GM18511 (cell line): ENCODE data around the gene NGF.
"Not testable (repeated sequence)": the region's sequence is repeated elsewhere in the genome, so short reads cannot be mapped to it uniquely, and the experiment has no call there.

ENCODE experiments used
- ATAC-seq: cut with Tn5 transposase; IDR thresholded peaks from one replicate; pipeline ENCODE4 v1.9.1; 2021; ENCODE audit warnings: mild to moderate bottlenecking, moderate library complexity; ENCODE audit not compliant: unreplicated experiment

Gene NGF

GRCh38 chr1:115310581-115311473 is 27.2 kb downstream of the NGF start:
- ATAC-seq = no peak

GRCh38 chr1:115309504-115309903 is 28.5 kb downstream of the NGF start:
- ATAC-seq = not testable (repeated sequence)

GRCh38 chr1:115308969-115309368 is 29.1 kb downstream of the NGF start:
- ATAC-seq = no peak

- ATAC-seq = no peak
These were observed 30.4 kb downstream of the NGF start for GRCh38 chr1:115307661-115308060.

- no peak for ATAC-seq
These were observed 31.9 kb downstream of the NGF start for GRCh38 chr1:115306146-115306545.

GRCh38 chr1:115303364-115303763 is 34.7 kb downstream of the NGF start:
- ATAC-seq = no peak

GRCh38 chr1:115302390-115302961 is 35.6 kb downstream of the NGF start:
- ATAC-seq = no peak

- no peak for ATAC-seq
These were observed 36.5 kb downstream of the NGF start for GRCh38 chr1:115301438-115302020.

GRCh38 chr1:115300087-115300876 is 37.8 kb downstream of the NGF start:
- ATAC-seq = no peak

GRCh38 chr1:115299266-115299665 is 38.8 kb downstream of the NGF start:
- no peak for ATAC-seq

GRCh38 chr1:115296981-115297380 is 41.1 kb downstream of the NGF start:
- ATAC-seq = peak; percentile 94

- ATAC-seq = no peak
These were observed 41.9 kb downstream of the NGF start for GRCh38 chr1:115295904-115296696.

- no peak for ATAC-seq
These were observed 44.1 kb downstream of the NGF start for GRCh38 chr1:115293899-115294298.

GRCh38 chr1:115293006-115293405 is 45.0 kb downstream of the NGF start:
- ATAC-seq = no peak

GRCh38 chr1:115291741-115292140 is 46.3 kb downstream of the NGF start:
- ATAC-seq = no peak

GRCh38 chr1:115289940-115290339 is 48.1 kb downstream of the NGF start:
- no peak for ATAC-seq

GRCh38 chr1:115288591-115289198 is 49.4 kb downstream of the NGF start:
- no peak for ATAC-seq

GRCh38 chr1:115286431-115287205 is 51.4 kb downstream of the NGF start:
- no peak for ATAC-seq

GRCh38 chr1:115284209-115284608 is 53.8 kb downstream of the NGF start:
- ATAC-seq = no peak
